WTC11 (cell line): ENCODE measurements around the gene RGMA. TPM values are rescaled to one million over a fixed set of nuclear protein-coding genes. Genes with fewer than 3 reads are reported as not detected.
"Not testable (repeated sequence)": the region's sequence is repeated elsewhere in the genome, so short reads cannot be mapped to it uniquely, and the experiment has no call there.

ENCODE experiments used
- ATAC-seq: fragments of 200-7000 bp; cut with Tn5 transposase; 2 replicates; pipeline ENCODE4 v1.10.0; 2021; ENCODE audit warnings: mild to moderate bottlenecking, moderate library complexity
- CTCF ChIA-PET: fragments of 300-600 bp; sonication (Branson Sonifier 250); formaldehyde crosslinking; loops from one replicate; lab custom pipeline; 2021; ENCODE audit warnings: antibody characterized with exemption; lab: Charles Lee
- POLR2A ChIA-PET: fragments of 350-600 bp; sonication (Branson Sonifier 250); formaldehyde crosslinking; loops from one replicate; lab custom pipeline; 2021; ENCODE audit warnings: antibody characterized with exemption; lab: Charles Lee
- DNase-seq: peaks from one replicate; pipeline ENCODE4 v3.0.0; 2021; ENCODE audit warnings: low spot score
- H3K27ac Mint-ChIP-seq: 2 replicates; pipeline ENCODE4 v1.8.0; 2021; ENCODE audit warnings: mixed read lengths
- H3K27me3 Mint-ChIP-seq: 2 replicates; pipeline ENCODE4 v1.8.0; 2021; ENCODE audit warnings: low read depth, mild to moderate bottlenecking, moderate library complexity, mixed read lengths
- H3K36me3 Mint-ChIP-seq: 2 replicates; pipeline ENCODE4 v1.8.0; 2021; ENCODE audit warnings: mixed read lengths
- H3K4me1 Mint-ChIP-seq: 2 replicates; pipeline ENCODE4 v1.8.0; 2022; ENCODE audit warnings: mixed read lengths
- H3K4me3 Mint-ChIP-seq: 2 replicates; pipeline ENCODE4 v1.8.0; 2021; ENCODE audit warnings: mild to moderate bottlenecking, moderate library complexity, mixed read lengths
- H3K9me3 Mint-ChIP-seq: 2 replicates; pipeline ENCODE4 v1.8.0; 2021; ENCODE audit warnings: mixed read lengths
- ATF6 ChIP-seq: sonication (generic); formaldehyde crosslinking; IDR thresholded peaks from 2 replicates; pipeline ENCODE4 v1.8.1; 2023; ENCODE audit warnings: mild to moderate bottlenecking, missing genetic modification reagents
- EMX1 ChIP-seq: fragments of 250-450 bp; sonication (Bioruptor Pico); IDR thresholded peaks from 2 replicates; pipeline ENCODE4 v1.8.0; 2021; ENCODE audit warnings: mild to moderate bottlenecking
- ESRRA ChIP-seq: sonication (generic); formaldehyde crosslinking; IDR thresholded peaks from 2 replicates; pipeline ENCODE4 v1.8.1; 2022; ENCODE audit warnings: mild to moderate bottlenecking, missing genetic modification reagents, borderline replicate concordance
- FOXJ3 ChIP-seq: sonication (generic); formaldehyde crosslinking; IDR thresholded peaks from 2 replicates; pipeline ENCODE4 v1.9.0; 2021; ENCODE audit warnings: missing genetic modification reagents, mild to moderate bottlenecking, borderline replicate concordance
- FOXP1 ChIP-seq: sonication (generic); formaldehyde crosslinking; IDR thresholded peaks from 2 replicates; pipeline ENCODE4 v1.8.0; 2022; ENCODE audit warnings: missing genetic modification reagents, mild to moderate bottlenecking, moderate library complexity, borderline replicate concordance
- GRHL2 ChIP-seq: fragments of 250-450 bp; sonication (Bioruptor Pico); IDR thresholded peaks from 2 replicates; pipeline ENCODE4 v1.8.0; 2022; ENCODE audit warnings: mild to moderate bottlenecking, moderate library complexity; ENCODE audit not compliant: insufficient replicate concordance, severe bottlenecking
- GTF2I ChIP-seq: fragments of 250-450 bp; sonication (Bioruptor Pico); conservative IDR thresholded peaks from 2 replicates; pipeline ENCODE4 v1.4.0; 2021; ENCODE audit warnings: mild to moderate bottlenecking
- IRF2 ChIP-seq: sonication (generic); formaldehyde crosslinking; IDR thresholded peaks from 2 replicates; pipeline ENCODE4 v1.8.0; 2022; ENCODE audit warnings: low read depth, missing genetic modification reagents, borderline replicate concordance
- KAT7 ChIP-seq: sonication (generic); formaldehyde crosslinking; IDR thresholded peaks from 2 replicates; pipeline ENCODE4 v1.8.1; 2023; ENCODE audit warnings: missing genetic modification reagents, mild to moderate bottlenecking, borderline replicate concordance
- MLX ChIP-seq: sonication (generic); formaldehyde crosslinking; IDR thresholded peaks from 2 replicates; pipeline ENCODE4 v1.8.1; 2023; ENCODE audit warnings: mild to moderate bottlenecking, missing genetic modification reagents, moderate library complexity
- MYBL2 ChIP-seq: sonication (generic); formaldehyde crosslinking; IDR thresholded peaks from 2 replicates; pipeline ENCODE4 v1.8.1; 2023; ENCODE audit warnings: mild to moderate bottlenecking, moderate library complexity, missing genetic modification reagents
- NFE2L1 ChIP-seq: sonication (generic); formaldehyde crosslinking; IDR thresholded peaks from 2 replicates; pipeline ENCODE4 v1.8.1; 2023; ENCODE audit warnings: missing genetic modification reagents
- NFYB ChIP-seq: sonication (generic); formaldehyde crosslinking; conservative IDR thresholded peaks from 2 replicates; pipeline ENCODE4 v1.8.0; 2022; ENCODE audit warnings: low read depth, missing genetic modification reagents
- NR2C2 ChIP-seq: sonication (generic); formaldehyde crosslinking; IDR thresholded peaks from 2 replicates; pipeline ENCODE4 v1.8.0; 2022; ENCODE audit warnings: mild to moderate bottlenecking, missing genetic modification reagents
- SOX15 ChIP-seq: fragments of 250-450 bp; sonication (Bioruptor Pico); IDR thresholded peaks from 2 replicates; pipeline ENCODE4 v1.9.0; 2021; ENCODE audit warnings: mild to moderate bottlenecking
- TEAD4 ChIP-seq: sonication (generic); formaldehyde crosslinking; IDR thresholded peaks from 2 replicates; pipeline ENCODE4 v1.8.0; 2022; ENCODE audit warnings: mild to moderate bottlenecking, missing genetic modification reagents
- ZMAT4 ChIP-seq: fragments of 250-450 bp; sonication (Bioruptor Pico); IDR thresholded peaks from 2 replicates; pipeline ENCODE4 v1.9.0; 2021; ENCODE audit warnings: mild to moderate bottlenecking
- ZNF425 ChIP-seq: fragments of 250-450 bp; sonication (Bioruptor Pico); conservative IDR thresholded peaks from 2 replicates; pipeline ENCODE4 v1.9.0; 2021; ENCODE audit warnings: mild to moderate bottlenecking
- total RNA-seq: library from RNA; stranded (reverse); gene quantifications from 3 replicates; pipeline ENCODE4 v1.2.3, GENCODE V29; 2021

RGMA gene
- total RNA-seq, 1 experiment from 2014 or later: 47.2 TPM

- H3K36me3 Mint-ChIP-seq: peaks cover 11% of the 10 kb centered on the region
- POLR2A ChIA-PET: no interaction called here
- peak overlapping the region; percentile 100 for H3K27ac Mint-ChIP-seq
- H3K9me3 Mint-ChIP-seq: no peaks in the 10 kb centered on the region
- no peak overlapping the region for H3K4me3 Mint-ChIP-seq
- H3K27me3 Mint-ChIP-seq: no peaks in the 10 kb centered on the region
- TF ChIP-seq IRF2 (no peak), TEAD4 (CRISPR knock-in tag) (no peak), ESRRA (CRISPR knock-in tag) (no peak), MYBL2 (CRISPR knock-in tag) (no peak), MLX (CRISPR knock-in tag) (no peak)
- CTCF ChIA-PET: interaction anchor here (1.3 kb wide), 1 partner anchor 24 kb away, joined by 4 read pairs; no protein-coding TSS in a partner anchor
- no peak for ATAC-seq
- H3K4me1 Mint-ChIP-seq: peaks cover 84% of the 10 kb centered on the region
- DNase-seq: no peak
Observed at GRCh38 chr15:93063796-93064690, 25.0 kb downstream of the RGMA start.

- Mint-ChIP-seq H3K4me3 (peak overlapping the region; percentile 38), H3K27me3 (no peaks in the 10 kb centered on the region), H3K36me3 (peaks cover 11% of the 10 kb centered on the region), H3K27ac (peak overlapping the region; percentile 100), H3K9me3 (no peaks in the 10 kb centered on the region), H3K4me1 (peaks cover 83% of the 10 kb centered on the region)
- ATAC-seq (no peak), DNase-seq (no peak)
- POLR2A ChIA-PET: no interaction called here
- no peak for TF ChIP-seq NFE2L1 (CRISPR knock-in tag)
- no peak for TF ChIP-seq ZMAT4 (CRISPR knock-in tag)
- TF ChIP-seq GTF2I (CRISPR knock-in tag): no peak
- TF ChIP-seq NR2C2 (CRISPR knock-in tag): no peak
- TF ChIP-seq FOXJ3 (CRISPR knock-in tag): no peak
- no peak for TF ChIP-seq KAT7 (CRISPR knock-in tag)
- CTCF ChIA-PET: interaction anchor here (1.3 kb wide), 1 partner anchor 25 kb away, joined by 4 read pairs; no protein-coding TSS in a partner anchor
Observed at GRCh38 chr15:93063262-93063671, 25.7 kb downstream of the RGMA start.

GRCh38 chr15:93062628-93063261 lies 26.3 kb downstream of the RGMA start:
- H3K27me3 Mint-ChIP-seq, POLR2A ChIA-PET, H3K9me3 Mint-ChIP-seq, DNase-seq: not testable (repeated sequence)
- ATAC-seq: peak; percentile 2; the same call in 1 of the 2 replicates
- H3K4me1 Mint-ChIP-seq: peaks cover 85% of the 10 kb centered on the region
- H3K36me3 Mint-ChIP-seq: peaks cover 12% of the 10 kb centered on the region
- H3K4me3 Mint-ChIP-seq: peak overlapping the region; percentile 64
- CTCF ChIA-PET: interaction anchor here (1.6 kb wide), 1 partner anchor 117 kb away, joined by 3 read pairs; no protein-coding TSS in a partner anchor
- H3K27ac Mint-ChIP-seq: peak overlapping the region; percentile 100

GRCh38 chr15:93060336-93061248 lies 28.4 kb downstream of the RGMA start:
- H3K4me3 Mint-ChIP-seq: peak overlapping the region; percentile 29; the same call in 1 of the 2 replicates
- DNase-seq: no peak
- H3K9me3 Mint-ChIP-seq: no peaks in the 10 kb centered on the region
- ChIA-PET POLR2A (interaction anchor here (0.5 to 1.2 kb wide), 4 partner anchors 11 to 254 kb away, joined by 3 to 5 read pairs (median 4); no protein-coding TSS in a partner anchor), CTCF (interaction anchor here (0.7 to 3.8 kb wide), 11 partner anchors 11 to 1103 kb away, joined by 3 to 17 read pairs (median 6); no protein-coding TSS in a partner anchor)
- peaks cover 87% of the 10 kb centered on the region for H3K4me1 Mint-ChIP-seq
- peaks cover 15% of the 10 kb centered on the region for H3K36me3 Mint-ChIP-seq
- ATAC-seq: no peak
- peak overlapping the region; percentile 89 for H3K27ac Mint-ChIP-seq
- no peaks in the 10 kb centered on the region for H3K27me3 Mint-ChIP-seq
- TF ChIP-seq NFYB (CRISPR knock-in tag) (no peak), SOX15 (no peak), ZNF425 (CRISPR knock-in tag) (no peak), GTF2I (CRISPR knock-in tag) (no peak), GRHL2 (CRISPR knock-in tag) (no peak), EMX1 (no peak), ATF6 (CRISPR knock-in tag) (no peak), TEAD4 (CRISPR knock-in tag) (no peak), FOXP1 (no peak)
